Ishikawa (cell line): Measurements from ENCODE around the gene PLAGL2.

Experiments used
- CEBPB ChIP-seq: IDR thresholded peaks from 2 replicates; pipeline ENCODE4 v1.6.1; 2012
- CREB1 ChIP-seq: IDR thresholded peaks from 2 replicates; pipeline ENCODE4 v1.6.1; 2012; ENCODE audit warnings: low read depth
- EGR1 ChIP-seq: IDR thresholded peaks from 2 replicates; pipeline ENCODE4 v1.6.1; 2012
- EP300 ChIP-seq: IDR thresholded peaks from 2 replicates; pipeline ENCODE4 v1.6.1; 2012; ENCODE audit warnings: borderline replicate concordance
- FOXM1 ChIP-seq: IDR thresholded peaks from 2 replicates; pipeline ENCODE4 v1.6.1; 2012; ENCODE audit warnings: low read depth, borderline replicate concordance
- NFIC ChIP-seq: IDR thresholded peaks from 2 replicates; pipeline ENCODE4 v1.6.1; 2012
- RAD21 ChIP-seq: IDR thresholded peaks from 2 replicates; pipeline ENCODE4 v1.6.1; 2012; ENCODE audit warnings: low read depth
- TAF1 ChIP-seq: IDR thresholded peaks from 2 replicates; pipeline ENCODE4 v1.6.1; 2012; ENCODE audit warnings: low read depth, mild to moderate bottlenecking
- TCF12 ChIP-seq: IDR thresholded peaks from 2 replicates; pipeline ENCODE4 v1.6.1; 2012; ENCODE audit warnings: low read depth
- TEAD4 ChIP-seq: IDR thresholded peaks from 2 replicates; pipeline ENCODE4 v1.6.1; 2012
- YY1 ChIP-seq: IDR thresholded peaks from 2 replicates; pipeline ENCODE4 v1.6.1; 2012; ENCODE audit warnings: low read depth
- ZBTB7A ChIP-seq: IDR thresholded peaks from 2 replicates; pipeline ENCODE4 v1.6.1; 2012; ENCODE audit warnings: low read depth
- TF ChIP-seq, protein P1 (sequence below): IDR thresholded peaks from 2 replicates; pipeline ENCODE4 v1.6.1; 2012
- TF ChIP-seq, protein P2 (sequence below): IDR thresholded peaks from 2 replicates; pipeline ENCODE4 v1.6.1; 2012
- TF ChIP-seq, protein P3 (sequence below): IDR thresholded peaks from 2 replicates; pipeline ENCODE4 v1.6.1; 2012; ENCODE audit warnings: low read depth, mild to moderate bottlenecking

Gene PLAGL2

DNA sequence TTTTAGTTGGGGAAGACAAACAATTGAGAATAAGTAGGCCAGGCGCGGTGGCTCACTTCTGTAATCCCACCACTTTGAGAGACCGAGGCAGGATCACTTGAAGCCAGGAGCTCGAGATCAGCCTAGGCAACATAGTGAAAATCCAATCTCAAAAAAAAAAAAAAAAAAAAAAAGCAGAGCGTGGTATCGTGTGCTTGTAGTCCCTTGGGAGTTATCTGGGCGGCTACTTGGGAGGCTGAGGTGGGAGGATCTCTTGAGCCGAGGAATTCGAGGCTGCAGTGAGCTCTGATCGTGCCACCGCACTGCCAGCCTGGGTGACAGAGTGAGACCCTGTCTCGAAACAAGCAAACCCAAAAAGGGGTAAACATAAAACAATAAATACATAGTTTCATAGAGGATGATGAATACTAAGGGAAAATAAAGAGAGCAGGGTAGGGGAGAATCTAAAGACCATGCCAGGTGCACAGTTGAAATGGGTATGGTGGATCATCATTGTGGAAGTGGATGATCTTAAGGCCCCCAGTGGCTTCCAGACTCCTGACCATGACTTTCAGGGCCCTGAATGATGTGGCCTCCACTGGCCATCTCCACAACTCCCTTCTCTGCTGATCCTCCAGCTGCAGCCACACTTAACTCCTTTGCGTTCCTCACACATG, 1.1 kb upstream of the PLAGL2 start:
- no peak for TF ChIP-seq EGR1
- no peak for TF ChIP-seq EP300
- no peak for TF ChIP-seq CREB1
- TF ChIP-seq, protein P1, sequence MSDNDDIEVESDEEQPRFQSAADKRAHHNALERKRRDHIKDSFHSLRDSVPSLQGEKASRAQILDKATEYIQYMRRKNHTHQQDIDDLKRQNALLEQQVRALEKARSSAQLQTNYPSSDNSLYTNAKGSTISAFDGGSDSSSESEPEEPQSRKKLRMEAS: no peak
- no peak for TF ChIP-seq FOXM1
- TF ChIP-seq ZBTB7A: no peak
- TF ChIP-seq, protein P2, sequence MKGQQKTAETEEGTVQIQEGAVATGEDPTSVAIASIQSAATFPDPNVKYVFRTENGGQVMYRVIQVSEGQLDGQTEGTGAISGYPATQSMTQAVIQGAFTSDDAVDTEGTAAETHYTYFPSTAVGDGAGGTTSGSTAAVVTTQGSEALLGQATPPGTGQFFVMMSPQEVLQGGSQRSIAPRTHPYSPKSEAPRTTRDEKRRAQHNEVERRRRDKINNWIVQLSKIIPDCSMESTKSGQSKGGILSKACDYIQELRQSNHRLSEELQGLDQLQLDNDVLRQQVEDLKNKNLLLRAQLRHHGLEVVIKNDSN: no peak
- TF ChIP-seq CEBPB: no peak
- TF ChIP-seq RAD21: no peak
- no peak for TF ChIP-seq YY1
- TF ChIP-seq NFIC: no peak

DNA sequence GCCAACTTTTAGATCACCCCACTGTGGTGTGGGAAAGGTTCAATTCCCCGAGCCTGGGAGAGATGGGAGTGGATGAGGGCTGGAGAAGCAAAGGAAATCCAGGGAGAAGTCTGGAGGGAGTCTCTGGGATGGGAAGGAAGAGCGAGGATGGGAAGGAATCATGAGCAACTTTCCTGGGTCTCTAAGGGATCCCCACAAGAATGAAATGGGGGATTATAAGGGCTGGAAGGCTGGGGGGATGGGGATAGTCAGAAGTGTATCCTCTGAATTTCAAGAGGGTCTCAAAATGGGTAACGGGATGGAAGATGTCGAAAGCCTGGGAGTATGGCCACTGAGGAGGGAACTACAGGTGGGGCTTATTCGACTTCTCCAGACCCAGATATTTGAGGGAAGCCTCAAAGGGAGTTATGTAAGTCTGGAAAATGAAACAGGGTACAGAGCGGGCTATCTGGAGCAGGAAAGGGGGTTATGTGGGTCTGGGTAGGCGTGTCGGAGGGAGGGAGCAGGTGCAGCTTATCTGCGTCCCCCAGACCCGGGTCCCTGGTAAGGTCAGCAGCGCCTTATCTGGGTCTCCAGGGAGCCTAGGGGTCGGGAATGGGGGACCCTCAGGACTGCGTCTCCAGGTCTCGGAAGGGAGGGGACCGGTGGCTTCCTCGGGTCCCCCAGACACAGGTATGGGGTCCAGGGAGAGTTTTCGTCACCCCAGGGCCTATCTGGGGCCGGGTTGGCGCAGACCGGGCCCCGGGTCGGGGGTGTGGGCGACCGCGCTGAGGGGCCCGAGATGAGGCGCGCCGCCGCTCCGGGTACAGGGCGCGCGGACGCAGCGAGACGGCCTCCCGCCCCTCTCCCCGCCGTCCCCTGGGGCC, 550 bp downstream of the PLAGL2 start:
- no peak for TF ChIP-seq TAF1
- TF ChIP-seq TEAD4: no peak
- TF ChIP-seq, protein P2: no peak
- TF ChIP-seq TCF12: no peak
- no peak for TF ChIP-seq FOXM1

DNA sequence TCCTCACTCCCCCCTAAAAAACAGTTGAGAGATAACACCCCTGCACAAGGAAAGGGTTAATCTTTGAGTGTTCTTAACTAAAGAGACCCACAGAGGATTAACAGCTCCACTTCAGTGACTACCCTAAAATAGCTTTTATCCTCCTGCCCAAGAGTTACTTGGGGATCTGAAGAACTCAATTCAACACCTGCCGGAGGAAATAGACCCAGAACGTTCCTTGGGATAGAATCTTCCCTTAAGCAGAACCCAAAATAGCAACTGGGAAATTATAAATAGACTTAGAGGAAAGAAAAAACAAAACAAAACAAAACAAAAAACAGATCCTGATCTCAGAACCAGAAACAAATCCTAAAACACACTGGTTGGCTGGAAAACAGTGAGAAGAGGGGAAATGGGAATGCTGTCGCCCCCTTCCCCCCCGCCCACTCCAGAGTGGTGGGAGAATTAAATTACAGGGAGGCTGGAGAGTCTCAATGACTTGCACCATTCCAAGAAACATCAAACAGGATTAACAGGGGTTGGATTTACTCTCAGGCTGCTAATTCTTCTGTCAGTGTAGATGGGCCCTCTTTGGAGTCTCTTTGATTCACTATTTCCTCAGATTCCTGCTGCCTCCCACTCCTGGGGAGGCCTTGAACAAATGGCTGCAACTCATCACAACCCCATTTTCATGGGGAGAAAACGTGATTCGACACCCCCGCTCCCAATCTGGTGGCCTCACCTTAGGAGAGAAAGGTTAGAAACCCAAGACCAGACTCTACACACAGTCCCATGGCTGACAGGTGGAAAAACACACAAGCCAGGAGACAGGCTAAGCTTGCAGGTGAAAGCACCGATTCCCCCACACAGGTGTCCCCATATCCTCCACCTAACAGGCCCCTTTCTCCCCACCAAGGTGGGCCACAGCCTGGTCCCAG, 1.4 kb downstream of the PLAGL2 start:
- TF ChIP-seq EP300 (no peak), EGR1 (no peak), NFIC (no peak), ZBTB7A (no peak), FOXM1 (no peak), TEAD4 (no peak), YY1 (no peak)
- TF ChIP-seq, protein P1: no peak
- TF ChIP-seq, protein P3, sequence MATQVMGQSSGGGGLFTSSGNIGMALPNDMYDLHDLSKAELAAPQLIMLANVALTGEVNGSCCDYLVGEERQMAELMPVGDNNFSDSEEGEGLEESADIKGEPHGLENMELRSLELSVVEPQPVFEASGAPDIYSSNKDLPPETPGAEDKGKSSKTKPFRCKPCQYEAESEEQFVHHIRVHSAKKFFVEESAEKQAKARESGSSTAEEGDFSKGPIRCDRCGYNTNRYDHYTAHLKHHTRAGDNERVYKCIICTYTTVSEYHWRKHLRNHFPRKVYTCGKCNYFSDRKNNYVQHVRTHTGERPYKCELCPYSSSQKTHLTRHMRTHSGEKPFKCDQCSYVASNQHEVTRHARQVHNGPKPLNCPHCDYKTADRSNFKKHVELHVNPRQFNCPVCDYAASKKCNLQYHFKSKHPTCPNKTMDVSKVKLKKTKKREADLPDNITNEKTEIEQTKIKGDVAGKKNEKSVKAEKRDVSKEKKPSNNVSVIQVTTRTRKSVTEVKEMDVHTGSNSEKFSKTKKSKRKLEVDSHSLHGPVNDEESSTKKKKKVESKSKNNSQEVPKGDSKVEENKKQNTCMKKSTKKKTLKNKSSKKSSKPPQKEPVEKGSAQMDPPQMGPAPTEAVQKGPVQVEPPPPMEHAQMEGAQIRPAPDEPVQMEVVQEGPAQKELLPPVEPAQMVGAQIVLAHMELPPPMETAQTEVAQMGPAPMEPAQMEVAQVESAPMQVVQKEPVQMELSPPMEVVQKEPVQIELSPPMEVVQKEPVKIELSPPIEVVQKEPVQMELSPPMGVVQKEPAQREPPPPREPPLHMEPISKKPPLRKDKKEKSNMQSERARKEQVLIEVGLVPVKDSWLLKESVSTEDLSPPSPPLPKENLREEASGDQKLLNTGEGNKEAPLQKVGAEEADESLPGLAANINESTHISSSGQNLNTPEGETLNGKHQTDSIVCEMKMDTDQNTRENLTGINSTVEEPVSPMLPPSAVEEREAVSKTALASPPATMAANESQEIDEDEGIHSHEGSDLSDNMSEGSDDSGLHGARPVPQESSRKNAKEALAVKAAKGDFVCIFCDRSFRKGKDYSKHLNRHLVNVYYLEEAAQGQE: no peak
- TF ChIP-seq, protein P2: no peak

DNA sequence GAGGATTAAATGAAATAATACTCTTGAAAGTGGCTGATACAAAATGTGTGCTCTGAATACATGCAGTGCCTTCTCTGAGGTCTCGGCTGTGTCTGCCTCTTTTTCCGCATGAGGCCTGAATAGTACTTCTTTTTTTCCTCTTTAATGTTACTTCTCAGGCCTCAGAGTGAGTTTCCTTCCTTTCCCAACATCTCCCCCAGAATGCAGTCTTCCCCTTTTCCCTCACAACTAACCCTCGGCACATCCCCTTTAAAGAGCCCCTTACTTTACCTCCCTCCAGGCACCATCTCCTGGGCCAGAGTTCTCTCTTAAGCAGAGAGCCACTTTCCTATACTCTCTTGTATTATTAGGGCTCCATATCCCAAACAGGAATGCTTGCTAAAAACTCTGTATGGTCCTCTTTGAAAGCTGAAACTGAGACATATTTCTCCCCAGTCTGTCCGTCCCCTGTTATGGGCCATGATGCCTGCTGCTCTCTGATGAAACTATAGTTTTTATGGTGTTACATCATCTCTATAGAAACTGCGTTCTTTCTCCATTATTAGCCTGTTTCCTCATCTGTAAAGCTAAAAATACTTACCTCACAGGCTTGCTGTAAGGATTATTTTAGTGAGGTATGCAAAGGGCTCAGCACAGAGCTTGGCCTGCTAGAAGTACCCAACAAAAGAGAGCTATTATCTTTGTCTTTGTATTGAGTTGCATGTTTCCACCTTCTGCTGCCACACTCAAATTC, 2.3 kb downstream of the PLAGL2 start:
- TF ChIP-seq, protein P1: no peak
- TF ChIP-seq TCF12 (no peak), NFIC (no peak), EP300 (no peak), ZBTB7A (no peak), CREB1 (no peak), FOXM1 (no peak), RAD21 (no peak), EGR1 (no peak), YY1 (no peak), TAF1 (no peak), CEBPB (no peak), TEAD4 (no peak)
- TF ChIP-seq, protein P3: no peak
- TF ChIP-seq, protein P2: no peak
